ENCODE measurements around the gene MAML1.
A peak's percentile ranks its signal among the peaks of the same experiment; 100 is the strongest.
"Not testable (repeated sequence)": the region's sequence is repeated elsewhere in the genome, so short reads cannot be mapped to it uniquely, and the experiment has no call there.

Gene MAML1

GRCh38 chr5:179732412-179732917, at the start of gene MAML1:
Gene MAML1 (plus strand): TSS chr5:179732822. CDS start chr5:179733113, 291 bp downstream.
- DNase-seq (ENCODE audit: low read depth), result peak; percentile 100

DNA sequence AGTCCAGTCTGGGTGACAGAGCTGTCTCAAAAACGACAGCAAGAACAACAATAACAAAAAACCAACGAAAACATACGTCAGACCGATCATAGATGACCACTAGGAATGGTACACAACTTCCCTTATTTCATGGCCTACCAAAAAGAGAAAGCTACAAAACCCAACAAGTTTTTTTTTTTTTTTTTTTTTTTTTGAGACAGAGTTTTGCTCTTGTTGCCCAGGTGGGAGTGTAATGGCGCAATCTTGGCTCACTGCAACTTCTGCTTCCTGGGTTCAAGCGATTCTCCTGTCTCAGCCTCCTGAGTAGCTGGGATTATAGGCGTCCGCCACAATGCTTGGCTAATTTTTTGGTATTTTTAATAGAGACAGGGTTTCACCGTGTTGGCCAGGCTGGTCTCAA, 43.4 kb upstream of the MAML1 start:
- DNase-seq (ENCODE audit: low read depth), result not testable (repeated sequence)

DNA sequence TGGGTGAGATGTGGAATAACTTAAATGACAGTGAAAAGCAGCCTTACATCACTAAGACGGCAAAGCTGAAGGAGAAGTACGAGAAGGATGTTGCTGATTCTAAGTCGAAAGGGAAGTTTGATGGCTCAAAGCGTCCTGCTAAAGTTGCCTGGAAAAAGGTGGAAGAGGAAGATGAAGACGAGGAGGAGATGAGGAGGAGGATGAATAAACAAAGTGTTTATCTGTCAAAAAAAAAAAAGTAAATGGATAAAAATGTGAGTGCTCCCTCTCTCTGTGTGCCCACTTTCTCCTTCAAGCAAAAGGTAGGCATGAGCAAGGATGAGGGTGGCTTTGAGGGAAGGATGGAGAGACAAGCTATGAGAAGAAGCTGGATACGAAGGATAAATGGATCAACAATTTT, 38.1 kb upstream of the MAML1 start:
- DNase-seq (ENCODE audit: low read depth), result no peak

- DNase-seq (ENCODE audit: low read depth), result no peak
These were observed 36.0 kb upstream of the MAML1 start for GRCh38 chr5:179696603-179697002.

DNA sequence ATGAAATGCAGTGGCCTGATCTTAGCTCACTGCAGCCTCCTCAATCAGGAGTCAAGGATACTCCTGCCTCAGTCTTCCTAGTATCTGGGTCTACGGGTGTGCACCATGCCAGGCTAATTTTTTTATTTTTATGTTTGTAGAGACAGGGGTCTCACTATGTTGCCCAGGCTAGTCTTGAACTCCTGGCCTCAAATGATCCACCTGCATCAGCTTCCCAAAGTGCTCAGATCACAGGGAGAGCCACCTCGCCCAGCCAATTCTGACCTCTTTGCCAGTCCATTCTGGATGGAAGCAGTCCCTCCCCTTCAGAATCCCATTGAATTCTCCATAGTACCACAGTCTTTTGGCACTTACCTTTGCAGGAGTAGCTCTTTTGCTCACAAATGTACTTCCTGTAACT, 35.5 kb upstream of the MAML1 start:
- no peak for DNase-seq (ENCODE audit: low read depth)

- not testable (repeated sequence) for DNase-seq (ENCODE audit: low read depth)
These were observed 35.1 kb upstream of the MAML1 start for GRCh38 chr5:179697543-179697942.

GRCh38 chr5:179697993-179698934, 34.4 kb upstream of the MAML1 start:
- DNase-seq (ENCODE audit: low read depth), result peak; percentile 100

DNA sequence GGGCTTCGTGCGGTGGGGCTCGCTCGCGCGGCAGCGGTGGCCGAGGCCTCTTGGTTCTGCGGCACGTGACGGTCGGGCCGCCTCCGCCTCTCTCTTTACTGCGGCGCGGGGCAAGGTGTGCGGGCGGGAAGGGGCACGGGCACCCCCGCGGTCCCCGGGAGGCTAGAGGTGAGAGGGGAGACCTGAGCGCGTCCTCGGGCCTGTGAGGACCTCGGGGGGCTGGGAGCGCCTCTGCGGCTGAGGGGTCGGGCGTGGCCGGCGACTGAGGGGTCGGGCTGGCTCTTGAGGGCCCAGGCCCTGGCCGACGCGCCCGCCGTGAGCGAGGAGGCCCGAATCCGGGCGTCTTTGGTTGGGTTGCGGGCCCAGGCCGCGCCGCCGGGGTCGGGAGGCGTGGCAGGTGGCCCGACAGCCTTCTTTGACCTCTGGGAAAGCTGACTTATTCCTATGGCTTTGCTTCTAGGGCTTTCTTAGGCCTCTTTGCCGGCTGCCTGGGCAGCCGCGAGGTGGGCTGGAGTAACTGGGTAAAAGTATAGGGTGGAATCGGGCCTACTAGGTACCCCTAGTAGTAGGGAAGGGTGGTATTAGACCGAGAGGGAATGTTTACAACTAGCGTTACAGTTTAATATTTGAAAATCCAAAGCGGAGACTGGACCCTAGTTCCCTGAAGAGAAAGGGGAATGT, 33.5 kb upstream of the MAML1 start, which contains the start of gene CANX:
TSS of gene CANX (plus strand) at position 33 of the 681 bp plus-strand sequence. CDS start 6,715 bp downstream, outside the sequence.
- peak; percentile 47 for DNase-seq (ENCODE audit: low read depth)

DNA sequence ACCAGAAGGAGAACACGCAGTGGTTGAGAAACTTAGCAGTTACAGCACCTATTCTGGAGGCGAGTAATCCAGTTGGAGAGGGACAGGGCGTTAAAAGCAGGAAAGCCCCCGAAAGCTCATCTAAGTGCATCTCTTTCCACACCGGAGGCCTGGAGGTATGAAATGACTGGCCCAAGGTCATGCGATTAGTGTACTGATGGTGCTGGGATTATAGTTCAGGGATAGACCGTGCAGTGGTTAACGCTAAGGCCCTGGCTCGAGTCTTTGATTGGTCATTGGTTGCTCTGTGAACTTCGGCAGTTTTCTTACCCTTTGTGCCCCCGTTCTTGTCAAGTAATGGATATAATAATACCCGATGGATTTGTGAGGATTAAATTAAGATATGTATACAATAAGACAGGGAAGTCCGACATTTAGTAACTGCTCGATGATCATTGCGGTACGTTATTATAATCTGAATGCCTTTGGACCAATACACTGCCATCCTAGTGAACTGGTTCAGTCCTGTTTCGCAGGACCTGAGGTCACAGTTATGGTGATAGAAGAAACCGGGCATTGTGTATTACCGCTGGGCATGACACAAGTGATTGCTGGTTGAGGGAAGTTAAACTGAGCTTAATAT, 32.9 kb upstream of the MAML1 start:
- peak; percentile 63 for DNase-seq (ENCODE audit: low read depth)

GRCh38 chr5:179700401-179700918, 32.2 kb upstream of the MAML1 start:
- DNase-seq (ENCODE audit: low read depth), result peak; percentile 26

- DNase-seq (ENCODE audit: low read depth), result peak; percentile 23
These were observed 16.3 kb upstream of the MAML1 start for GRCh38 chr5:179716286-179716685.

DNA sequence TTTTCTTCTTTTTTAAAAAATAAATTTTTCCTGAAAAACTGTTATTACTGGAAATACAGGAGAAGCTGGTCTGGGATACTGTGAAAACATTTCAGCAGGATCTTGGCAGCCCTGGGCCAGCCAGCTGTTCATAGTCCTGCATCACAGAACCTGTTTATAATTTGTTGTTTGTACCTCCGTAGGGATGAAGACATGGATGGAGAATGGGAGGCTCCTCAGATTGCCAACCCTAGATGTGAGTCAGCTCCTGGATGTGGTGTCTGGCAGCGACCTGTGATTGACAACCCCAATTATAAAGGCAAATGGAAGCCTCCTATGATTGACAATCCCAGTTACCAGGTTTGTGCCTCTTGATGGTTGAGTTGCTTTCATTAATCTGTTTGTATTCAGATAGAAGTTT, 12.4 kb upstream of the MAML1 start:
- no peak for DNase-seq (ENCODE audit: low read depth)

- no peak for DNase-seq (ENCODE audit: low read depth)
These were observed 8.5 kb upstream of the MAML1 start for GRCh38 chr5:179724163-179724562.

GRCh38 chr5:179727106-179727505, 5.5 kb upstream of the MAML1 start:
- no peak for DNase-seq (ENCODE audit: low read depth)

DNA sequence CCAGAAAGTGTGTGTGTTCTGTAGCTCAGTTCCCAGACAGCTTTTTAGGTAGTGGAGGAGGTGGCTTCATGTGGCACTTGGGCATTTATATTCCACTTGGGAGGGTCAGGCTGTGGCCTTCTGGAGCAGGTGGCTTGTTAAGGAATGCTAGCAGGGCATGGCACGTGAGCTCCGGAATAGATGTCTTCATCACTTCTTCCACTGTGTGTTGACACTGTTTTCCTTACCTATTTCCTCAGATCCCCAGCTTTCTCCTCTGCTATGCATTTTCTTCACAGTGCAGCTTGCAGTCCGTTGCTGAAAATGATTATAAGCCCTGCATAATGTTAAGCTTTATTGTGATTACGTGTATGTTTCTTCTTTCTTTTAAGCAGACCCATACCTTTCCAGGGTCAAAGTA, 3.3 kb upstream of the MAML1 start:
- no peak for DNase-seq (ENCODE audit: low read depth)

- DNase-seq (ENCODE audit: low read depth), result no peak
These were observed 2.9 kb upstream of the MAML1 start for GRCh38 chr5:179729727-179730126.

- no peak for DNase-seq (ENCODE audit: low read depth)
These were observed 2.3 kb upstream of the MAML1 start for GRCh38 chr5:179730356-179730755.

- no peak for DNase-seq (ENCODE audit: low read depth)
These were observed 1.8 kb upstream of the MAML1 start for GRCh38 chr5:179730852-179731251.

DNA sequence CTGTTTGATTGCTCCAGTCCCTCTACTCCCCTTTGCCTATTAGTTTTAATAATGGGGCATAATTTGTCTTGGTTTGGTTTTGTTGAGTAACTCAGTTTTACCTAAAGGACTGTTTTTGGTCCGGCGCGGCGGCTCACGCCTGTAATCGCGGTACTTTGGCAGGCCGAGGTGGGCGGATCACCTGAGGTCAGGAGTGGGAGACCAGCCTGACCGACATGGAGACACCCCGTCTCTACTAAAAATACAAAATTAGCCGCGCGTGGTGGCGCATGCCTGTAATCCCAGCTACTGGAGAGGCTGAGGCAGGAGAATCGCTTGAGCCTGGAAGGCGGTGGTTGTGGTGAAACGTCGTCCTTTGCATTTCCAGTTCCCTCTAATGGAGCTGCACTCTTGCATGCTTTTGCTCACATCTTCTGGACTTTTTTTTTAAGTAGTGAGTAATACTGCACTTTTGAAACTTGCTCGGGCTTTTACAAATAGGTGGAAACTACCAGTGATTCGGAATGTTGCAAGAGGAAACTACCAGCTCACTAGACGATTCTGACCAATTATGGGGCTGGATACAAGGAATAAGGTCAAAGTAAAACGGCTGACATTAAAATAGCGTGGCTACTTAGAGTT, 721 bp upstream of the MAML1 start:
- peak; percentile 88 for DNase-seq (ENCODE audit: low read depth)

DNA sequence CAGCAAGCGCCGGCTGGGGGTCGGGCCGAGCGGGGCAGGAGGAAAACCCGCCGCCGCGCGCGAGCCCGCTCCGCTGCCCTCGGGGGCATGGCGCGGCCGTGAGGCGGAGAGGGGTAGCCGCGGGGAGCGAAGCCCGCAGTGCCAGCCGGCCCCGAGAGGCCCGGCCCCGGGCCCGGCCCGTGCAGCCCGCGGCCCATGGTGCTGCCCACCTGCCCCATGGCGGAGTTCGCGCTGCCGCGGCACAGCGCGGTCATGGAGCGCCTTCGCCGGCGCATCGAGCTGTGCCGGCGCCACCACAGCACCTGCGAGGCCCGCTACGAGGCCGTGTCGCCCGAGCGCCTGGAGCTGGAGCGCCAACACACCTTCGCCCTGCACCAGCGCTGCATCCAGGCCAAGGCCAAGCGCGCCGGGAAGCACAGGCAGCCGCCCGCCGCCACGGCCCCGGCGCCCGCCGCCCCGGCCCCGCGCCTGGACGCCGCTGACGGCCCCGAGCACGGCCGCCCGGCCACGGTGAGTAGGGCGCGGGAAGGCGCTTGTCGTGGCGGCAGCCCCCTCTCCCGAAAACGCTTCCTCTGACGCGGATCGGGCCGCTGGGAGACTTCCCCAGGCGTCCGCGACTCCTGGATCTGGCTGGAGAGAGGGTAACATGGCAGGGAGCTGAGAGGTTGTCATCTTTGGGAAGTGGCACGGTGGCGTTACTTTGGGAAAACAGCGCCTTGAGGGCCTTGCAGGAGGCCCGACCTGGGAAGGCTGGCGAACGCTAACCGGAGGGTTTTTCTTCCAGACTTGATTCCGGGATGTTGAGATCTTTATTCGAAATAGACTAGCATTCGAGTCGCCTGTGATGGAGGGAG, 523 bp downstream of the MAML1 start:
- DNase-seq (ENCODE audit: low read depth), result peak; percentile 52

DNA sequence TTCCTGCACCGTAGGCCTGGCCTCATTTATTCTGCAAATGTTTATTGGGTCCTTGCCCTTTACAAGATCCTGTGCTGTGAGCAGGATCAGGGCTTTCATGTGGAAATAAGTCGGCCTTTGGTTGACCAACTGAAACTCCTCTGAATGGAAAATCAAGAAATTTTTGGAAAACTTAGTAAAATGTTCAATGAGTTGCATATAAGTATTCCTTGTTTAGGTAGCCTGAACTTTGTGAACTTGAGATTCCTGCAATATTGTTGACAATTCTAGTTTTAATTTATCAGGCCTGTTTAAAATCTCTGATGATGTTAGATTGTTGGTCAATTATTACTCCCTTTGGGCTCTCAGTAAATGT, 1.1 kb downstream of the MAML1 start:
- no peak for DNase-seq (ENCODE audit: low read depth)

All from ELR (cell line).